ENCODE results near the gene TMTC1.

The TMTC1 gene

DNA sequence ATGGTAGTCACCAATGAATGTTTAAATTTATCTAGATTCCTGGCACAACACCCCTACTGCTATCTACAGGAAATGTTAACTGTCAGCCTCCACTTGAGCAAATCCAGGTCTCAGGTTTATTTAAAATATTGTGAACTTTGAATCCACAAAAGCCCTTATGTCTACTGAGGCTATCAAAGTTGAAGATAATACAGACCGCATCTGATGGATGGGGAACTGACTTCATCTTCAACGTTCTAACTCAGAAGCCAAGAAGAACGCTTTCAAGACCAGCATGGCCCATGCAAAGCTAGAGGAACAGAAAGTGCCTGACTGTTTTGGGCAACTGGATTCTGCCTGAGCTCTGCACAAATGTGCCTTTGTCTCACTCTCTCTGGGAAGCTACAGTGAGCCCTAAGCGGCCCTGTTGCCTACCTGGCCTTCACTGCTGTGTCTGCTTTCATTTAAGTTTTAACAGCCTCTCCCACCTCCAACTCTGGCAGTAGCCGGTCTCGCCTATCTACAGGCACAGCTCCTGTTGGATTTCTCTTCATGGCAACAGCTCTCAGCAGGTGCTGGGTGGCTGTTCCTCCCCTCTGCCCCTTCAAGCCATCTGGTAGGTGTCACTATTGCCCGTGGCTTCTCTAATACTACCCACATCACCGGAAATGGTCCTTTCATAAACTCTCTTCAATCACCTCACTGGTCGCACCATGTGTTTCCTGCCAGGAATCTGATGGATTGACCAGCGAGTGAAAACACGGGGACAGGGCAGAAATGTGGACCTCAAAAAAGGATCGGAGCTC lies 174.1 kb downstream of the TMTC1 start:
- DNase-seq: no peak

DNA sequence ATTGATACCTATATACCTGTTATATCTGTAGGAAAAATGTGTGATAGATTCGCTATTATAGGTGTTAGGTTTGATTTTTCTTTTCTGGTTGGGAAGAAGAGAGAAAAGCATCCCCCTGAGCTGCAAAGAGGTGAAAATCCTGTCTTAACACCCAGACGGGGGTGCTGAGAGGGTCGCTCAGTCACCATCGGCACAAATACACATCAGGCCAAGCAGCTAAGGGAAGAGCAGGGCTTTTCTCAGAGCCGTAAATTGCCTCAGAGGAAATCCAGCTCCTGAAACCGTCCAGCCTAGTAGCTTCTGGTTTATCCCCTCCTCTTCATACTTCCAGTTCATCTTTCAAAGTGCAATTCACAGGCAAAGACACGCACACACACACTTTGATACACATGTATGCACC lies 175.2 kb downstream of the TMTC1 start:
- no peak for DNase-seq

GRCh38 chr12:29599381-29599780 lies 184.4 kb downstream of the TMTC1 start:
- DNase-seq: no peak

DNA sequence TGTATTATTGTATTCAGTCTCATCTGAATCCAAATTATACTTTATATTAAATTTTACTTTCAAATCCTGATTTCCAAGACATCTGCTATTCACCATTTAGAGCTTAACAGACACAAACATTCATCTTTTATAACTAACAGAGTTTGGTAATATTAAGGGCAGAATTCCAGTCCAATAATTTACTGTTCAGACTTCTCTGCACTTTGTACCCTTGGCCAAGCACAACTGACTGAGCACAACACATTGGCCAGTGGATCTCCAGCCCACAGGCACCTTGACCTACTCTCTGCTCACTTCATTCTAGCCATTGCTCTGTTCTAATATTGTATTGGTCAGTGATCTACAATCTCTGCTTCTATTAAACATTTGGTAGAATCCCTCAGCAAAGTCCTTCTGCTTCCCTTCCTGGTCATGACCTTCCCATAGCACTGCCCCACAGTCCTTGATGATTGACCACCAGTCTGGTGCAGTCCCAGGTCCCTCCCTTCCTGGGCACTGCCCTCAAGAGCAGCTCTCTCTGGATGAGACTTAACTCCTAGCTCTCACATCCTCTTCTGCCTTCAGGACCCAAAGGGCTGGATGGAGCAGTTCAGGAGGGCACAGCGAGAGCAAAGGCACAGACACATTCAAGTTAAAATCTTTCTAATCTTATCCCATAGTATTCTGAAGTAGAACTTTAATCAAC lies 188.5 kb downstream of the TMTC1 start:
- DNase-seq: no peak

- DNase-seq: no peak
Measured at GRCh38 chr12:29593001-29593400, 190.7 kb downstream of the TMTC1 start.

DNA sequence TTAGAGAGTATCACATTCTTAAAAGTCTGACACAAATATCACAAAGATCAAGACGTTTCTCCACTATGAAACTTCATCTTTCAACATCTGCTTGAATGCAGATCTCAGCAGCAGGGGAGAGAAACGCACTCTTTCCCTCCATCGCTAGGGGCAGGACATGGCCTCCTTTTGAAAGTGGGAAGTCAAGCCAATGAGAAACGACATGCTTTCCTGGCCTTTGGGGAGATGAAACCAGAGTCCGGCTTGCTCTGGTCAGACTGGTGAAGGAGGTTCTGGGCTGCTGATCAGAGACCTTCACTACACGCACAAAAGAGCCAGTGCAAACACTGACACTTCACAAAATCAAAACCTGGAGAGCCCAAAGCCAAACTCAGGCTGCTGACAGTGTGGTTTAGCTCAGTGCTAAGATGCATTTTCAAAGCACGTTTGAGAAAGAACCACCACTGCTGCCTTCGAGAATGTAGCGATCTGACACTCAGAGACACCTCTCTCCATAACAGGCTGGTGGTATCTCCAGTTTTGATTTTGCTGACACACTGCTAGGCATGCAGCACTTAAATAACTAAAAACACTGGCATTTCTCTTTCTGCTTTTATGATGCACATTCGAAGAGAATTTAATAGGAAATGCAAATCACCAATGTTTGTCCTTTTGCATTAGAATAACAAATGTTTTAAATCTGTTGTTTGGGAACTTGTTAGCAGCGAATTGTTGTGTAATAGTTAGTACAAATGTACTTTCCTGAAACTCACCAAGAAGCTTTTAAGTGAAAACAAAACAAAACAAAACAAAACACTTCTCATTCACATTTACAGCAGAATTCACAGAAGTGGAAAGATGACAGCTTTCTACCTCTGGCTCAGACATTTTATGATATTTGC lies 192.4 kb downstream of the TMTC1 start:
- DNase-seq: no peak

- no peak for DNase-seq
Measured at GRCh38 chr12:29589851-29590250, 193.9 kb downstream of the TMTC1 start.

GRCh38 chr12:29589286-29589820 lies 194.4 kb downstream of the TMTC1 start:
- DNase-seq: no peak

- no peak for DNase-seq
Measured at GRCh38 chr12:29582677-29583272, 201.0 kb downstream of the TMTC1 start.

DNA sequence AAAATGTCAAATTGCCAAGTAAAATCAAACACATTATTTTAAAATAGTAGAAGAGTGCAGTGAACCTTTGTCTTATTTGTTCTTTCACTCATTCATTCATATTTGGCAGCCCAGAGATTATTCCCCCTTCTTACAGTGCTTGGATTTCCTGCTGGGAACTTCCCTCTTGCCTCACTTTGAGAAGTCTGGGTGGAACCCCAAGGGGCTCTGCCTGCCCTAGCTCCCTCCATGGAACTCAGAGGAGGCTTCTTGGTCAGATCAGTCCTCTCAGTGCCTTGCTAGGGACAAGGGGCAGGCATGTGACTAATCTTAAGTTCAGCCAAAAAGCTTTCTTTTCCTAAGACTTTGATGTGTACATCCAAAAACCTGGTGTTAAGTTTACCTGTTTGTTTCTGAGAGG lies 201.6 kb downstream of the TMTC1 start:
- no peak for DNase-seq

- DNase-seq: no peak
Measured at GRCh38 chr12:29581631-29582030, 202.1 kb downstream of the TMTC1 start.

DNA sequence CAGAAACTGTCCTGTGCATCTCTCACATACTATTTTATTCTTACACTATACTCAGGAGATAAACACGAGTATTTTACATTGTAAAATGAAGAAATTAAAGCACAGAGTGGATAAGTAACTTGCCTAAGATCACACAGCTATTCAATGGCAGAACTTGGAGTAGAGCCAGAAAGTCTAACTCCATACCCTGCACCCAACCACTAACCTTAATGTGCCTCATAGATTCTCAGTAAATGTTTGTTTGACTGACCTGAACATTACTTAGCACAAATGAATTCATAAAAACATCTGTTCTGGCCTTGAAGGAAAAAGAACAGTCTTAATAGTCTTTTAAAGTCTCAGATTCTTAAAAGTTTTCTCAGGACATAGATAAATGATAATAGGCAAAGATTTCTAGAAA lies 202.8 kb downstream of the TMTC1 start:
- DNase-seq: no peak

DNA sequence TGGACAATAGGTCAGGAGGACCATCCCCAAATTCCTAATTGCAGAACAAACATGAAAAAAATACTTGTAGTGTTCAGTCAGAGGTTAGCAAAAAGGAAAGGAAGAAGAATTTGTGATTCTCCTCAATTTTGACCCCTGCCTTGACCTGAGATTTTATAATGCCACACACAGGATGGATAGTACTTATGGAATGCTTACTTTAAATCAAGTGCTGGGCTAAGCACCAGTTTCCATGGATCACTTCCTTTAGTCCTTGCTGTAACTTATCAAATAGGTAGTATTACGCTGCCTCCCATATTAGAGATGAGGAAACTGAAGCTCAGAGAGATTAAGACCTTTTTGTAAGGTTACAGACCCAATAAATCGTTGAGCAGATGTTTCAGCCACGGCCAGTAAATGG lies 205.0 kb downstream of the TMTC1 start:
- no peak for DNase-seq

- no peak for DNase-seq
Measured at GRCh38 chr12:29578070-29578469, 205.7 kb downstream of the TMTC1 start.

DNA sequence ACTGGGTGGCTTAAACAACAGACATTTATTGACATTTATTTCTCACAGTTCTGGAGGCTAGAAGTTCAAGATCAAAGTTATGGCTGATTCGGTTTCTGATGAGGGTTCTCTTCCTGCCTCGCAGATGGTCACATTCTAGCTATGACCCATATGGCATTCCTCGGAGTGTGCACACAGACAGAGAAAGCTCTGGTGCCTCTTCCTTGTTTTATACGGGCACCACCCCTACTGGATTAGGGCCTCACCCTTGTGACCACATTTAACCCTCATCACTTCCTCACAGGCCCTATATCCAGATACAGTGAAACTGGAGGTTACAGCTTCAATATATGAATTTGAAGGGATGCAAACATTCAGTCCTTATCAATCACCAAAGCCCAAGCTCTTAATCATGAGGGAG lies 209.2 kb downstream of the TMTC1 start:
- DNase-seq: no peak

- no peak for DNase-seq
Measured at GRCh38 chr12:29572938-29573337, 210.8 kb downstream of the TMTC1 start.

- no peak for DNase-seq
Measured at GRCh38 chr12:29572464-29572863, 211.3 kb downstream of the TMTC1 start.

- no peak for DNase-seq
Measured at GRCh38 chr12:29569132-29569757, 214.5 kb downstream of the TMTC1 start.

DNA sequence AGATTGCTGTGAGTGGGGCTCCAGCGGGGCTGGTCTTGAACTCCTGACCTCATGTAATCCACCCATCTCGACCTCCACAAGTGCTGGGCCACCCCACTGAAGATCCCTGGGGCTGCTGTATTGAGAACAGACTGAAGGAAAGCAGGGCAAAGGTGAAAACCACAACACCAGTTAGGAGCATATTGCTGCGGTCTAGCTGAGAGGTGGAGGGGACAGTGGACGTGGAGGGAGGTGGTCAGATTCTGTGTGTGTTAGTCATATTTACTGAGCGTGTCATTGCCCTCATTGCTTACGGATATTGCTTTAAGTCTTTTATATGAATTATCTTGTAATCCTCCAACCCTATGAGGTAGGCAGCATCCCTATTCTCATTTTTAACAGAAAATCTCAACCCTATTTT lies 217.3 kb downstream of the TMTC1 start:
- no peak for DNase-seq

- DNase-seq: no peak
Measured at GRCh38 chr12:29565727-29566126, 218.0 kb downstream of the TMTC1 start.

DNA sequence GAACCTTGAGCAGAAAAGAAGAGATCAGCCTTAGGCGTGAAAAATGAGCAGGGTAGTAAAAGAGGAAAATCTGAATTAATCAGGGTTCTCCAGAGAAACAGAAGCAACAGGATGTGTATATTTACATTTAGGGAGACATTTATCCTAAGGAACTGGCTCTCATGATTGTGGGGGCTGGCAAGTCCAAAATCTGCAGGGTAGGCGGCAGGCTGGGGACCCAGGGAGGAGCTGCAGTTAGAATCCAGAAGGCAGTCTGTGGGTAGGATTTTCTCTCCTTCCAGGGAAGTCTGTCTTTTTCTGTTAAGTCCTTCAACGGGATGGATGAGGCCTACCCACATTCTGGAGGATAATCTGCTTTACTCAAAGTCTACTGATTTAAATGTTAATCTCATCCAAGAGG lies 218.8 kb downstream of the TMTC1 start:
- DNase-seq: no peak

GRCh38 chr12:29563636-29564035 lies 220.1 kb downstream of the TMTC1 start:
- no peak for DNase-seq

Measured in NCI-H187 (cell line).